HG03103 (cell line): ENCODE results near the gene MAP7D3.
"Not testable (repeated sequence)": the region's sequence is repeated elsewhere in the genome, so short reads cannot be mapped to it uniquely, and the experiment has no call there.

ENCODE experiments used
- ATAC-seq: cut with Tn5 transposase; IDR thresholded peaks from one replicate; pipeline ENCODE4 v1.9.1; 2021; ENCODE audit warnings: low read depth; ENCODE audit not compliant: unreplicated experiment

MAP7D3 gene

GRCh38 chrX:136256026-136256425, 4.8 kb upstream of the MAP7D3 start:
- no peak for ATAC-seq

- ATAC-seq: no peak
These were observed 4.3 kb upstream of the MAP7D3 start for GRCh38 chrX:136255541-136255940.

DNA sequence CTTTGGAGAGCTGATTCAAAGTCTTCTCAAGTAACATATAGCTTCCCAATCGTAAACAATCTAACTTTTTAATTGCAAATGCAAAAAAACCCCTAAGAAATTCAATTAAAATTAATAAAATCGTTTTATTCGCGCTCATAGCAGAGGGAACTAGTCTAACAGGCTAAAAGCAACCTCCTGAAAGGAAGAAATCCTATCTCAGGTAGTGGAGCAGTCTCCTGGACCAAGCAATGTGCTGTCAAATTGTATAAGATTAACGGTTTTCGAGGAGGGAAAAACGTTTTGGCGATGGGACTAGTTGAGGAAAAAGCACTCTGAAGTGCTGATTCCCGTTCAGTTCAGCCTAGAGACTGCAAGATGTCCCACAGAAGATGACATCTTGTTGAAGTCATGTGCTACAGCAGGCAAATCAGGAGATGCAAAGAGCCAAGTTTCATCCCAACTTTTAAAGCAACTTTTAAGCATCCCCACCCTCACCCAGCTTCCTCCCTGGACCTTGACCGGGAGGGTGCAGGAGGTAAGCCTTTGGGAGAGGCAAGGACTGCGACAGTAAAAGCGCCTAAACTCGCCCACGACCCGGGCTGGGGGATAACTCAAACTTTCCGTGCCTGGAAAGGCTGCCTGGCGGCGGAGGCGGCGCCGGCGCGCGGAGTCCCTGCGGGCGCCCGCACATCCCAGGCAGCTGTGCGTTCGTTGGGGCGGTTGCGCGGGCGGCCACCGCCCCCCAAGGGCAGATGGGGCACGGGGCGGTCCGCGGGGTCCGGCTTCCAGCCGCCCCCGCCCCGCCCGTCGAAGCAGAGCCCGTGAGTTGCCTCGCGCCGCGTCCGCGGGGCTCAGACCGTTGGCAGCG, 784 bp downstream of the MAP7D3 start:
- ATAC-seq: peak; percentile 33

- ATAC-seq: no peak
These were observed 5.0 kb downstream of the MAP7D3 start for GRCh38 chrX:136246201-136246600.

DNA sequence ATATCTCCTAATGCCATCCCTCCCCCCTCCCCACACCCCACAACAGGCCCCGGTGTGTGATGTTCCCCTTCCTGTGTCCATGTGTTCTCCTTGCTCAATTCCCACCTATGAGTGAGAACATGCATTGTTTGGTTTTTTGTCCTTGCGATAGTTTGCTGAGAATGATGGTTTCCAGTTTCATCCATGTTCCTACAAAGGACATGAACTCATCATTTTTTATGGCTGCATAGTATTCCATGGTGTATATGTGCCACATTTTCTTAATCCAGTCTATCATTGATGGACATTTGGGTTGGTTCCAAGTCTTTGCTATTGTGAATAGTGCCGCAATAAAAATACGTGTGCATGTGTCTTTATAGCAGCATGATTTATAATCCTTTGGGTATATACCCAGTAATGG, 13.4 kb downstream of the MAP7D3 start:
- not testable (repeated sequence) for ATAC-seq

DNA sequence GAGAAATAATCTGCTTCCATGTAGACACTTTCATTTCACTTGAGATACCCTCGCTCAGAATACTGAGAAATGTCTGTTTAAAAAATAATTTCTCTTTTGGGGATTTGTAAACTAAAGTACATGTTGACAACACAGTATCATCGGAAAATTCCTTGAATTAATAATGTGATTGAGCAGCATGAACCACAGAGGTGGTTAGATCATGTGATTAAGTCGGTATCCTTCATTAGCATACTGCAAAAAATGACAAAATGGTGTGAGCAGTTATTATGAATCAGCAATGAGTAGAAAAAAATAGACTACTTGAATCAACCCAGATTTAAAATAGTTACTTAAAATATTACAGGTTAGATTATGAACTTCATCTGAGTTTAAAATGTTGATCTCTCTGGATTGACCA, 14.1 kb downstream of the MAP7D3 start:
- no peak for ATAC-seq

- no peak for ATAC-seq
These were observed 22.4 kb downstream of the MAP7D3 start for GRCh38 chrX:136228839-136229207.

- no peak for ATAC-seq
These were observed 23.0 kb downstream of the MAP7D3 start for GRCh38 chrX:136227948-136228838.

DNA sequence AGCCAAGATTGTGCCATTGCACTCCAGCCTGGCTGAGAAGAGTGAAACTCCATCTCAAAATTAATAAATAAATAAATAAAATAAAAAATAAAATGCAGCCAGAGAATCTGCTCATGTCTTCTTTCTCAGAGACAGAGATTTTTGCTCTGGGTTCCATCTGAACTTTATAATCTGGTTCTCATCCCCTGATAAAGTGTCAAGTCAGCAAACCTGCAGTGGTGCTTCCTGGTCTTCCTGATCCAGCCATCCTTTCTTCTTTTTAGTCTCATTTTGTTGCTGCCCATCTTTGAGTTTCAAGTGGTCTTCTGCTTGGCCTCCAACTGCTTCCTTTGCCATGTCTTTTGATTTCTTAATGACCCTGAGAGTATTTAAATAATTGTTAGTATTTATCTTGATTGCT, 24.1 kb downstream of the MAP7D3 start:
- no peak for ATAC-seq

DNA sequence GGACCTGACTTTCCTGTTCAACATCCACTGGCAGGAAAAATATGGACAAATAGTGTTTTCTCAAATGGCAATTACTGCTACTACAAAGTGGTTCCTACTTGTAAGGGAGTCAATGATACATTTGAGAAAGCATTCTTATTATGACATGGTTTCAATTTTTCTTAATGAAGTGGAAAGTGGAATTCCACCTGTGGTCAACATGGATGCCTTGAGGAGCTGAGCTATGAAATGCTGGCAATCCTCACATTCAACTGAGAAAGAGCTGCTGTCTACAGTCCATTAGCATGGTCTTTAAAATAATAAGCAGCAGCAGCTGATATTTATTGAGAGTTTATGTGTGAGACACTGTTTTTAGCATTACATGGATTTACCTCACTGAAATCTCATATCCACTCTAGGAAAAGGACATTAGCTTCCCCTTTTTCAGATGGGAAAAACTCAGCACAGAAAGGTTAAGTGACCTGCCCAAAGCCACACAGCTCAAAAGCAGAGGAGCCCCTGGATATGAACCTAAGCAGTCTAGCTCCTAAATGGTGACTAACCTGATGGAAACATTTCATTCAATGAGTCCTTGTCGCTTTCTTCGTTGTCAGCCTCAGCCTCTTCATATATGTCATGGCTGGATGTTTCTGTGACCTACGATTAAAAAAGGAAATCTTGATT, 29.2 kb downstream of the MAP7D3 start:
- no peak for ATAC-seq

DNA sequence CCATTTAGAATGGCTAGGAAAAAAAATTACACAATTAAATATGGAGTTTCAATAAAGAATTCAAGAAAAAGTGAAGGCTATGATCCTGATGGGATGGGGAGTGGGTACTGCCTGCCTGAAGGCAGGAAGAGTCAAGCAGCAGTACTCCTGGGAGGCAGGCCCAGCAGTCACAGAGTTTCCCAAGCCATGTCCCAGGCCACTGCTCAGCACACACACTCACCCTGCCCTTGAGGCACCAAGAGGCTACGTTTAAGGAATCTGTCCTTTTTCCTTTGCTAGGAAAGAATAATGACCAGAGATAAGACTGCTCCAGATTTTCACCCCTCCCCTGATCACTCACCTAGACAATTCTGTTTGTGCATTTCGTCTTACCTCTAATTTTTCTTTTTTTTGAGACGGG, 30.2 kb downstream of the MAP7D3 start:
- ATAC-seq: no peak

- no peak for ATAC-seq
These were observed 30.7 kb downstream of the MAP7D3 start for GRCh38 chrX:136220540-136220939.

- no peak for ATAC-seq
These were observed 31.3 kb downstream of the MAP7D3 start for GRCh38 chrX:136219893-136220292.

- no peak for ATAC-seq
These were observed 35.6 kb downstream of the MAP7D3 start for GRCh38 chrX:136215559-136215958.

DNA sequence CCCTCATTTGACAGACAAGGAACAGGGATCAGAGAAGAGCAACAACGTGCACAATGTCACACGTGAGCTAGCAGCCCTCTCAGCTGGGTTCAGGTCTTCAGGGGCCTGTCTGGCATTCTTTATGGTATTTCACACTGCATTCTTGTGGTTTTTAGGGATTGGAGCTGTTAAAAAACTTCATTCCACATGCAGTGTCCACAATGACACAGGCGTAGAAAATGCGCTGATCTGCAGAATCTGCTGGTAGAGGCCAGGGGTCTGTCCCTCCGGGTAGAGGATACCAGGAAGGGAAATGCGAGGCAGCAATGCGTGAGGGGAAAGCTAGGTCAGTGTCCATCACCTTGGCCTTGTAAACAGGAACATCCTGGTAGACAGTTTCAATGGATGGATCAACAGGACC, 36.6 kb downstream of the MAP7D3 start:
- ATAC-seq: no peak

GRCh38 chrX:136212557-136213111, 38.6 kb downstream of the MAP7D3 start:
- ATAC-seq: no peak

DNA sequence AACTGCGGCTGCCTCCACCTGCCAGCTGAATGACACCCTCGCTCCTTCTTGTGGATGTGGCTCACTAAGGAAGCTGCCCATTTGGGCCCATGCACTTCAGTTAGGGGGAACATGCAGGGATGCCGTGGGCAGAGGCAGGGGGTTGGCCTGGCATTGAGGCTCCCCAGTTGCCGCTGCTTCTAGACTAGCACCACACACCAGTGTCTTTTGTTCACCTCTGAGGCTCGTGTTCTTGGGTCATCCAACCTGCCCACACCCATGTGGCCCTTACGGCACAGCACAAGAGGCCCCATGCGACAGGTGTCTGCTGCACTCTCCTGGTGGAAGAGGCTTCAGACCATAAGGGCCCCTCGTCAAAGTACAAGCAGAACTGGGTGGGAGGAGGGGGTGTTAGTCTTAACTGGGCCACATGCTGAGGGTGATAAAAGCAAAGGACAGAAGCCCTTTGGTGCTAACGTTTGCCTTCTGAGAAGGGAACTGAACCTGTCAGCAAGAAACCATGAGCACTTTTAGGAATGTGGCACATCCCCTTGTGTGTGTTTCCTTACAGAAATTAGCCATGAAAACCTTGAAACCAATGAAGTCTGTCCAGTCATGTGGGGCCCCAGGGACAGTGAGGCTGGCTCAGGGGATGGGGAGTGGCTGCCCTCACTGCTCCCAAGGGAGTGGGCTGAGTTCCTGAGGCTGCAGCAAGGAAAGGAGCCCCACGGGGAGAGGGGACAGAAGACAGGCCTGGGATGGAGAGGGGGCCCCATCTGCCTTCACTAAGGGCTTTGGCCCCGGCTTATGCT, 39.2 kb downstream of the MAP7D3 start:
- ATAC-seq: no peak

DNA sequence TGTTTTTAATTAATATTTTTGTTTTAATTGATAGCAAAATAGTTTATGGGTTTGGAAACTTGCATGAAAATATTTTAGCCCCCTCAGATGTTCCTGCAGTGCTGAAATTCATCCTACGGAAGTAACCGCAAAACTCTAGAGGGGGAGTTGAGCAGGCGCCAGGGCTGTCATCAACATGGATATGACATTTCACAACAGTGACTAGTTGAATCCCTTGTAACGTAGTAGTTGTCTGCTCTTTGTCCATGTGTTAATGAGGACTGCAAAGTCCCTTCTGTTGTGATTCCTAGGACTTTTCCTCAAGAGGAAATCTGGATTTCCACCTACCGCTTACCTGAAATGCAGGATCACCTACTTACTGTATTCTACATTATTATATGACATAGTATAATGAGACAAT, 40.4 kb downstream of the MAP7D3 start:
- no peak for ATAC-seq

- no peak for ATAC-seq
These were observed 41.0 kb downstream of the MAP7D3 start for GRCh38 chrX:136210243-136210642.

GRCh38 chrX:136209751-136210150, 41.4 kb downstream of the MAP7D3 start:
- ATAC-seq: no peak
